ENCODE data around the gene CARHSP1.

Gene CARHSP1

GRCh38 chr16:8869212-8869987, 594 bp upstream of the CARHSP1 start:
- DNase-seq = no peak

- no peak for DNase-seq
Observed at GRCh38 chr16:8867932-8868415, 832 bp downstream of the CARHSP1 start.

- DNase-seq = peak in 1 of 2 experiments; percentile 48
Observed at GRCh38 chr16:8867216-8867931, 1.4 kb downstream of the CARHSP1 start.

- DNase-seq = no peak
Observed at GRCh38 chr16:8866884-8867215, 2.0 kb downstream of the CARHSP1 start.

- no peak for DNase-seq
Observed at GRCh38 chr16:8866118-8866883, 2.5 kb downstream of the CARHSP1 start.

DNA sequence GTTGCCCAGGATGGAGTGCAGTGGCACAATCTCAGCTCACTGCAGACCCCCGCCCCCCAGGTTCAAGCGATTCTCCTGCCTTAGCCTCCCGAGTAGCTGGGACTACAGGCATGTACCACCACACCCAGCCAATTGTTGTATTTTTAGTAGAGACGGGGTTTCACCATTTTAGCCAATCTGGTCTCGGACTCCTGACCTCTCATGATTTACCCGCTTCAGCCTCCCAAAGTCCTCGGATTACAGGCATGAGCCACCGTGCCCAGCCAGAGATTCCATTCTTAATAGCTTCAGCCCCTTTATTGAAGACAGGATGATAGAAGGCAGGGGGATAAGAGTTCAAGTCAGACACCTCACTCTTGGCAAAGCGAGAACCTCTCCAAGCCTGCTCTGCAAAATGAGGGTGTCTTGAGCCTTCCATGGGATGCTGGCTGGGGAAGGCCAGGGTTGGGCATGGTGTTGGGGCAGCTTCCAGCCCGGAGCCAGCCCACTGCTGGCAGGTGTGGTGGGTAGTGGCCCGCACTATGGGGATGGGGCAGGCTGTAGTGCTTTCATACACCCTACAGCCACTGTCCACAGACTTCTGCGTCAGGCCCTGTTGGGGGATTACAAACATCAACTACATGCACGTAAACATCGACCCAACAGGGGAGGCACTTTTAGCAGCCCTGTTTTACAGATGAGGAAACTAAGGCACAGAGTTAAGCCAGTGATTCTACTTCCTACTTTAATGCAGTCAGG, 3.5 kb downstream of the CARHSP1 start:
- no peak for DNase-seq

DNA sequence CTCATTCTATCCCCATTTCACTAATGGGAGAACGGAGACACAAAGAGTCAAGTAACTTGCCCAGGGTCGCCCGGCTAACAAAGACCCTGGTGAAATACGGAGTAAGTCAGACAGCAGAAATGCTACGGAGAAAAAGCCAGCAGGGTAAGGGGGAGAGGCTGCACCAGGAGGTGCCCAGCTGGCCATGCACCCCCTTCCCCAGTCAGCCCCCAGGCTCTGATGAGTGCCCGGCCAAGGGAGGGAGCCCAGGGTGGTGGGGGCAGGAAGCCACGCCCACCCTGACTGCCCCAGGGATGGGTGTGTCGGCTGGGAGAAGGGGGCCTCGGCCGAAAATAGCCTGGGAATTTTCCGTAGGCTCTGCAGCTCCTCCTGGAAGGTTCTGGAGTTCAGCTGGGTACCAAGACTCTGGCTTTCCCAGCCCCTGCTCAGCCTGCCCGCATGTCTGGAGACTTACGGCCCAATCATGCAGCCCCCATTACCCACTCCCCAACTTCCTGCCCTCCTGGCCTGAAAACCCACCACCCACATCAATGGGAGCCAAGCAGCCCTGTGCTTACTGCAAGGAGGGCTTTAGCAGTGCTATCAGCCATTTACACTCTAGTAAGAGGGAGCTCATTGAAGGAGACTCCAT, 4.2 kb downstream of the CARHSP1 start:
- DNase-seq = no peak

DNA sequence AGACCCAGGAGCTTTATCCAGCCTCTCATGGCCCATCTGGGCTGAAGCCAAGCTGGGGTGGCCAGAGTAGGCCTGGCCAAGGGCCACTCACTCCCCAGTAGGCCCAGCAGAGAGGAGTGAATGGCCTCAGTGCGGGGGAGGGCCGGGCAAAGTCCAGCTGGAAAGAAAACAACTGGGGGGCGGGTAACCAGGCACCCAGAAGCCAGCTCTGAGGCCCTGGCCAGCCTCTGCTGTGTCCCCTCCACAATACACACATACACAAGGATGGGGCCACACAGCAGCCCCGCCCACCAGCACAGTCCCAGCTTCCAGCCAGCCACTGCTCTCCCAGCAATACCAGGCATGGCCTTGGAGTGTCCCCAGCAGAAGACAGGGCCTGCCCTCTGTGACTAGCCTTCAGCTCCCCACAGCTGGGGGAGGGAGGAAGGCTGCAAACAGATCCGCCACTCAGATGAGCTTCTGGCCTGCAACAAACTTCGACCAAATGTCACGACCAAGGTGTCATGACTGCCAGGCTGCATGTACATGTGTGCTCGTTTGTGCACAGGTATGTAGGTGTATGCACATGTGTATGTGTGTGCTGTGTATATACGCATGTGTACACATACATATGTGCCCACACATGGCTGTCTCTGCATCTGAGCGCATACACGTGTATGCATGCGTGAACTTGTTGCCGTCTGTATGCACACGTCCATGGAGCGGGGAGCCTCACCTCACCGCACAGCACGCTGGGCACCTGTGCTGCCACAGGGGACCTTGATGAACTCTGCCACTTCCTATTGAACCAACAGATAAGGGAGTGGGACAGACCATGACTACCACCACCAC, 5.0 kb downstream of the CARHSP1 start:
- DNase-seq = no peak

GRCh38 chr16:8862309-8863130, 6.3 kb downstream of the CARHSP1 start:
- DNase-seq = no peak

- no peak for DNase-seq
Observed at GRCh38 chr16:8861563-8862308, 7.1 kb downstream of the CARHSP1 start.

DNA sequence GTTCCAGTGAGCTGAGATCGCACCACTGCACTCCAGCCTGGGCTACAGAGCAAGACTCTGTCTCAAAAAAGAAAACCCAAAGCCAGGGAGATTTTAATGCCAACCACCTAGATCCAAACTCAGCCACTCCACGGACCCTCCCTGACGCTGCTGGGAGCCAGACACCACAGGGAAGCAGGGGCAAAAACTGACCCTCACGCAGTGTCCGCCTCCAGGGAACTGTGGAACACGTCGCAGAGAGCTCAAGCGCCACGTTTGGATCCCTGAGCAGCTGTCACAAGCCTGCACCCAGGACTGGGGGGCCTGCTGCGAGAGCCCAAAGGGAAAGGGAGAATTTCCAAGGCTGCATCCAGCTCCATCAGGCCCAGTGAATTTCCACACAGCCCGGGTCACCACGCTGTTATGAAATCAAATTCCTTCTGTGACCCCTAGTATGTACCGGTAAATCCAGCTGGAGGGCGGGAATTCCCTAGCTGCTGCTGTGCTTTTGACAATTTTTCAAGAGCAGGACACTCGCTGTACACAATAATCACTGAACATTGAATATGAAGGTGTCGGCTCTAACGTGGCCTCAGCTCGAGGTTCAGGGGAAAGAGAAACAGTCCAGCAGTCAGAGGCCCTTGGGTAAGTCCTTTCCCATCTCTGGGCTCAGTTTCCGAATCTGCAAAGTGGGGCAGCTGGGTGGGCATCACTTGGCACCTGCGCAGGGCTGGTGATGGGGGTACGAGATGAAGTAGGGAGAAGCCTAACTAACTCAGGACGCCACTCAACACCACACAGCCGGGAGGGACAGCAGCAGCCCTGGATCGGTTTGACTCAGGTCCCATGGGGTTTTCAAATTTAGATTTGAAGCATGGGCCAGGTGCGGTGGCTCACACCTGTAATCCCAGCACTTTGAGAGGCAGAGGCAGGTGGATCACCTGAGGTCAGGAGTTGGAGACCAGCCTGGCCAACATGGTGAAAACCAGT, 8.6 kb downstream of the CARHSP1 start:
- no peak for DNase-seq

DNA sequence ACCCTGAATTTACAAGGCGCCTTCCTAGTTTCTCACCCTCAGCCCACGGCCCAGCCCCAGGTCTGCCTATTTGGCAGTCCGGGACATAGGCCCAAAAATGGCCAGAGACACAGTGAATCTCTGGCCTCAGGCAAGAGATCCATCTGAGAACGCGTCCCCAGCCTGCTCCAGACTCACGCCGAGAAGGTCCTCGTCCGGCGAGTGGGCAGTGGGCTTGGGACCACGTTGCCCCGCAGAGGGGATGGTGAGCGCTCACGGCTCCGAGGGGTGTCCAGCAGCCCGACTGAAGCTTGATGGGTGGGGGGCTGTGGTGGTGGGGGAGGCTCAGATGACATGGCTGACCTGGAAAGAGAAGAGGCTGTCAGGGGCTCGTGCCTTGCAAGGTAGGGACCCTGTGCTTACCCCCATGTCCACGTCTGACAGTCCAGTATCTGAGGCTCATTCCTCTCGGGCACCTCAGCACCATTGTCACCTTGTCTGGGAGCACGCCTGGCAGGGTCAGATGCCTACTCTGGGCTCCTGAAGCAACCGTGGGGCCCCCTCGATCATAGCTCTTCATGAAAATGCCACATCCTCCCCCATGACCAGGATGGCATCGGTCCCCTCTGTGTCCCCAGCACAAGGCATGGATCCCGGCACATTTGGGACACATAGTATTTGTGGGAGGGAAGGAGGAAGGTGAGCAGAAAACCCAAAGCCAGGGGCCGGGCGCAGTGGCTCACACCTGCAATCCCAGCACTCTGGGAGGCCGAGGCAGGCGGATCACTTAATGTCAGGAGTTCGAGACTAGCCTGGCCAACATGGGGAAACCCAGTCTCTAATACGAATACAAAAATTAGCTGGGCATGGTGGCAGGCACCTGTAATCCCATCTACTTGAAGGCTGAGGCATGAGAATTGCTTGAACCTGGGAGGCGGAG, 9.6 kb downstream of the CARHSP1 start:
- no peak for DNase-seq

DNA sequence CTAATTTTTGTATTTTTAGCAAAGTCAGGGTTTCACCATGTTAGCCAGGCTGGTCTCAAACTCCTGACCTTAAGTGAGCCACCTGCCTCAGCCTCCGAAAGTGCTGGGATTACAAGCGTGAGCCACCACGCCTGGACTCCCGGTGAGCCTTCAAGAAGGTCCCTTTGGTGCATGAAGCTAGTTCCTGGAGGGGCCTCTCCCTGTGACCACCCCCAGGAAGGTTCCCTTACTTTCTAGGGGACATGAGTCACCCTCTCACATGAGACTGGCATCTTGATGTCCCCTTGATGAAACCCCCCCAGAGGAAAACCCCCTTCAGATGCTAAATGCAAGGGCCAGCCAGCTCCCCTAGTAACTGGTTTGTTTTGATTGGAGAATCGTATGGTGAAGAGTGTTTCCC, 12.8 kb downstream of the CARHSP1 start:
- no peak for DNase-seq

GRCh38 chr16:8855051-8855786, 13.6 kb downstream of the CARHSP1 start:
- DNase-seq = no peak

- DNase-seq = no peak
Observed at GRCh38 chr16:8854298-8854948, 14.4 kb downstream of the CARHSP1 start.

DNA sequence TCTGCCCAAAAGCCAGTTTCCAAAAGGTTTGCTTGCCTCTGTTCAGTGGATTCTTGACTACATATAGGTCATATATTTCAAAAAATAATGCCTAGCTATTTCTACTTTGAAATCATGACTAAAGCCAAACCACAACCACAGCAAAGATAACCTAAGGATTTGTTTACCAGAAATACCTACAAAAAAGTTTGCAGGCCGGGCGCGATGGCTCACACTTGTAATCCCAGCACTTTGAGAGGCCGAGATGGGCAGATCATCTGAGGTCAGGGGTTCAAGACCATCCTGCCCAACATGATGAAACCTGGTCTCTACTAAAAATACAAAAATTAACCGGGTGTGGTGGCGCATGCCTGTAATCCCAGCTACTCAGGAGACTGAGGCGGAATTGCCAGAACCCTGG, 15.2 kb downstream of the CARHSP1 start:
- no peak for DNase-seq

All from NCI-H446 (cell line).